Measurements from ENCODE around the gene ARRB1. TPM values are rescaled to one million over a fixed set of nuclear protein-coding genes. Genes with fewer than 3 reads are reported as not detected.
"Not testable (repeated sequence)": the region's sequence is repeated elsewhere in the genome, so short reads cannot be mapped to it uniquely, and the experiment has no call there.

The ARRB1 gene
- polyA plus RNA-seq (2014; cell fraction: cytosol; rRNA removed): 17.8 and 29.7 TPM in 2 replicates
- 11.8 and 30.2 TPM in 2 replicates for polyA plus RNA-seq (2014; cell fraction: nucleus; rRNA removed)

DNA sequence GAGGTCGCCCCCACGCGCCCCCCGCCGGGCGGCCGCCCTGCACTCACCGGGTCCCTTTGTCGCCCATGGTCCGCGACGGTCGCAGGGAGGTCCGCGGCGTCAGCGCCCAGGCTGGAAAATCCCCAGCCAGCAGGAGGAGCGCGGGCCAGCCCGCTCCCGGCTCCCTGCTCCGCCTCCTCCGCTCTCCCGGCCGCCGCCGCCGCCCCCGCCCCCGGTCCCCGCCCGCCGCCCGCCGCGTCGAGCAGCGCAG is at the start of gene ARRB1:
ARRB1 (minus strand) TSS at position 121 of the 250 bp plus-strand sequence; CDS start at position 67, 54 bp downstream.
- no peak for DNase-seq (ENCODE audit: low spot score)

DNA sequence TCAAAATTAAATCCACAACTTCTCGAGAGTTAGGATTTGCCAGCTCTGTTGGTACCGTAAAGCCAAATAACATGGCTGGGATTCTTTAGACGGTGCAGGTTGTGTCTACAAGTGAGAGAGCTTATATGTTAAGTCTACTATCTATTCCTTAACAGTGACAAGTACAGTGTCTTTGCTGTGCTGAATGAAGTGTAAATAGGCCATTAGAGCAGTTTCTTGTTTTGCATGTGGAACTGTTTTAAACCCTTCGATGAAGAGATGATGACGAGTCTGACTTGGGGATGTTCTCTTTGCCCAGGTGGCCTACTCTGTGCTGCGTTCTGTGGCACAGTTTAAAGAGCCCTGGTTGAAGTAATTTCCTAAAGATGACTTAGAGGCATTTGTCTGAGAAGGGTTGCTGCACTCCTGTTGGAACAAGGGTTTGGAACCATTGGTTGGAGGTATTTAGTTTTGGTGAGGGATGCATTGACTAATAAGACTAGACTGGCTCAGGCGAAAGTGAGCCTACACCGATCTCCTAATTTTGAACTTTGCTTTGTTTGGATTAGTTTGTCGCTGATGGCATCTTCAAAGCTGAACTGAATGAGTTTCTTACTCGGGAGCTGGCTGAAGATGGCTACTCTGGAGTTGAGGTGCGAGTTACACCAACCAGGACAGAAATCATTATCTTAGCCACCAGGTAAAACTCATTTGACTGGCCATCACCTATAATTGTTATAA is 48.8 kb upstream of the ARRB1 start:
- DNase-seq (ENCODE audit: low spot score): no peak

DNA sequence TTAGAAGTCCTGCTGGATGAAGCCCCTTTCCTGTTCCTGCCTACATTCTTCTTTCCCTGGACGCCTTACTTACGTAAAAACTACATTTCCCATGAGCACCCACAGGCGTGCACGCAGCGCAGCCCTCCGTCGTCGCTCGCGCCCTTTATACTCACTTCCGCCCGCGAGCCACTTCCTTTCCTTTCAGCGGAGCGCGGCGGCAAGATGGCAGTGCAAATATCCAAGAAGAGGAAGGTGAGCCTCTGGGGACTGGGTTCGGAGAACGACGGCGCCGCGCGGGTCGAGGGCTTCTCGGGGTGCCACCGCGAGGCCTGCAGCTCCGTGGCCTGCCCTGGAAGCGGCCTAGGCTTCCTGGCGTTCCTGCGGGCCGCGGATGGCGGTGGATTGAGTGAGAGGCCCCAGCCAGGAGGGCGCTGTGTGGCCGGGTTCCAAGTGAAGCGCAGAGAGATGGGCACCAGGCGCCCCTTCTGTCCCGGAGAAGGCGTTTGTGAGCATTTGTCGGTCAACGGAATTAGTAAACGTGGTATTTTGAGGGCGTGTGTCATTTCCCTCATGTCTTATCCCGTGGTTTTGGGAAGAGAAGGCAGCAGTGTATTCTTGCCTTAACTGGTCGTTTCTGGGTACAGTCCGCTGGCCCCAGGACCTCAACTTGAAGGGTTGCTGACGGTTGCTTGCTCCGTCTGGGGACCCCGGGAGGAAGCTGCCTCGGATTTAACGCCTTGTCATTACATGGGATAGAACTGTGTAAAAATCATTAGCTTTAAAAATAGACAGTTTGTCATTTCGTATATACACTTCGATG is 48.1 kb upstream of the ARRB1 start, which contains the start of gene RPS3:
RPS3 (plus strand) TSS at position 175 of the 802 bp plus-strand sequence; CDS start at position 205, 30 bp downstream.
- peak; percentile 95 for DNase-seq (ENCODE audit: low spot score)

DNA sequence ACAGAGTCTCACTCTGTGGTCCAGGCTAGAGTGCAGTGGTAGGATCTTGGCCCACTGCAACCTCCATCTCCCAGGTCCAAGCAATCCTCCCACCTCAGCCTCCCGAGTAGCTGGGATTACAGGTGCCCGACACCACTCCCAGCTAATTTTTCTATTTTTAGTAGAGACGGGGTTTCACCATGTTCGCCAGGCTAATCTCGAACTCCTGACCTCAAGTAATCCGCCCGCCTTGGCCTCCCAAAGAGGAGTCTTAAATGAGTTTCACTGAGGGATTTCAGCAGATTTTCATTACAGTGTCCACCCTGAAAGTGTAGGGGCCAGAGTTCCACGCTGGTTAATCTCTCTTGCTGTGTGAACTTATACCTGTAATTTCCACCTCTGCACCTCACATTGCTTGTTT is 47.4 kb upstream of the ARRB1 start:
- no peak for DNase-seq (ENCODE audit: low spot score)

DNA sequence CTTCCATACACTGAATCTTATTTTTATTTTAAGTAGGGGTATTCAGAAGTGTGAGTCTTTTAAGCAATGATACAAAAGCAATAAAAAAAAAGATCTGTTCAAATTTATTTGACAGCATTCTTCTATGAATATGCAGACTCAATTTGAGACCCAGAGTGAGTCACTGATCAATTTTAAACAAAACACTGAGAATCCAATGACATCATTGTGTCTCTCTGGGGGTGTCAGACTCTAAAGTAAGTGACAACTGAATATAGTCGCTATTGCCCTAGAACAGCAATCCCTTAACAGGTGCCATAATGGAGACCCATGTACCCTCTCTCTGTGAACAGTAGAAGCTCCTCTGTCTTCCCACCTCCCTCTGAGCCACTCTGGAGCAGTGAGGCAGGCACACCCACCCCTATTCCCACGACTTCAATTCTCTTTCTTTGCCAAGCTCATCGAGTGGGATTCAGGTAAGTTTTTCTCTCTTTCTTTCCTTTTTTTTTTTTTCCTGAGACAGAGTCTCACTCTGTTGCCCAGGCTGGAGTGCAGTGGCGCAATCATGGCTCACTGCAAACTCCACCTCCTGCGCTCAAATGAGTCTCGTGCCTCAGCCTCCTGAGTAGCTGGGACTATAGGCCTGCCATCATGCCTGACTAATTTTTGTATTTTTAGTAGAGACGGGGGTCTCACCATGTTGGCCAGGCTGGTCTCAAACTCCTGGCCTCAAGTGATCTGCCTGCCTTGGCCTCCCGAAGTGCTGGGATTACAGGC is 42.8 kb upstream of the ARRB1 start:
- DNase-seq (ENCODE audit: low spot score): no peak

DNA sequence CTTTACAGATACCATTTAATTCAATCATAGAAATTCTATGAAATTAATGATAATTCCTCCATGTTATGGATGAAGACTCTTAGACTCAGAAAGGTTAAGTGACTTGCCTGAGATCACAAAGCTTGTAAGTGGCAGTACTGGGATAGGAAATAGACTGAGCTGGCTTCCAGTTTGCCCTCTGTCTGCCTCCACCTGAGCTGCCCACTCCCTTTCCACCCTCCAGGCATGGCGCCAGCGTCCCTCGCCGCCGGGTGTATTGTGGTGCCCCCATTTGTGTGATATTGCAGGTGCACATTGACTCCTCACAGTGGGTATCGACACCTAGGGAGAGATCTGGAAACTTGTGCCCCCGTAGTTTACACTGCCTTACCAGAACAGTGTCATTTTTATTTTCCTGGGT is 38.5 kb upstream of the ARRB1 start:
- DNase-seq (ENCODE audit: low spot score): no peak

DNA sequence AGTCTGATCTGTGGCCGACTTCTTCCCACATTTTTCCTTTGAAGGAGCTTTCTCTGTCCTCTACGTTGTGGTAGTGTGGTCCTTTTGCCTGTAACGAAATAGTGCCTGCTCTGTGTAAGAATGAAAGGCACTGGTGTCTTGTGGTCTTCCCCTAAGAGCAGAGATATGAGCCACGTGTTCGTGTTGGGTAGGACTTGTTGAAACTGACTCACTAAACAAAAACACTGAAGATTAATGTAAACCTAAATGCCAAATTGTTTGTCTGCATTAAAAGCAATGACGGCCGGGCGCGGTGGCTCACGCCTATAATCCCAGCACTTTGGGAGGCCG is 37.8 kb upstream of the ARRB1 start:
- no peak for DNase-seq (ENCODE audit: low spot score)

DNA sequence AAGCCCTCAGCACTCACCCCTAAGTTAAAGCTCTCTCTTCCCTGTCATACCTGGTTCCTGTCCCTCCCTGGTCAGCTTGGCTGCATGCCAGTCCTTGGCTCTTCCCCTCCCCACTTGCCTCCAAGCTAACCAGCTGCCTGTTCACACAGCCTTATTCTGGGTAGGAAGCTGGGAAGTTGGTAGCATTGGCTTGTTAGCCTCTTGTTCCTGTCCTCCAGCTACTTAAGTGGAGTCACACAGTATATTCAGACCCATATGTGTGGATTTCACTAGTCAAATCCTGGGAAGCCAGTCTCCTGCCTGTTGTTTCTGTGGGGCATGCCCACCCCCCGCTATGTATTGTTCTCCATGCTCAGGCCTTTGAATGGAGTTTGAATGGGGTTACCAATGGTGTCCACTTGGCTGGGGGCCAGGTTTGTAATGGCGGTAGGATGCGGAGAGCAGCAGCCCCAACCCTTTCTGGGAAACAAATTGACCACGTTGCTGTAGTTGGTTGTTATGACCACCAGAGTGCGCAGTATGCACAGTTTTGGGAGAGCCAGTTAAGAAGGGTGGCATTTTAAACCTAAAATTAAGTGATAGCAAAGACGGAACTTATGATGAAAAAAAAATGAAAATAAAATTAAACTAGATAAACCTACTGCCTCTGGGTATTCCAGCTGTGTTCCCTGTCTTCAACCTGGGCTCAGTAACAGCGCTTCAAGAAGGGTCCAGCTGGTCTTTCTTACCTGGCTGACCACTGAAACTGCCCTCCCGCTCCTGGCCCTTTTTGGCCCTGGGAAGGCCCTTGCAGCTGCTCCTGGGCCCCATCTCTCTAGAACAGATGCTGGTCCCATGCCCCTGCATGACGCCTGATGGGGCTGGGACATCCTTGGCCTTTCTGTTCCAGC is 37.2 kb upstream of the ARRB1 start:
- DNase-seq (ENCODE audit: low spot score): peak; percentile 81

DNA sequence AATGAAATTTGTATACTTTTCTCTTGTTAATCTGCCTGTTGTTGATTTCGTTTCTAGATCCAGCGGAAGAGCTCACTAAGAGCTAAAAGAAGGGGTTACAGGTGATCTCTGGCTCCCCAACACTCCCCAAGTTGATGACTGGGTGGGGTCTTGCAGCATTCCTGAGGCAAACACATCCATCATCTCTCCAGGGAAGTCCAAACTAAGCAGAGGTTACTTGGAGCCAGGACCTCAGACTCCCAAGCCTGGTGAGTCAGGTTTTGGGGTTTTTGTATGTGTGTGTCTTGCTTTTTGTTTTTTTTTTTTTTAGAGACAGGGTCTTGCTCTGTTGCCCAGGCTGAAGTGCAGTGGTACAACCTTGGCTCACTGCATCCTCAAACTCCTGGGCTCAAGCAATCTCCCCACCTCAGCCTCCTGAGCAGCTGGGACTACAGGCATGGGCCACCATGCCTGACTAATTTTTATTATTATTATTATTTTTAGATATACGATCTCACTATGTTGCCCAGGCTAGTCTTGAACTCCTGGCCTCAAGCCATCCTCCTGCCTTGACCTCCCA is 36.4 kb upstream of the ARRB1 start:
- DNase-seq (ENCODE audit: low spot score): no peak

DNA sequence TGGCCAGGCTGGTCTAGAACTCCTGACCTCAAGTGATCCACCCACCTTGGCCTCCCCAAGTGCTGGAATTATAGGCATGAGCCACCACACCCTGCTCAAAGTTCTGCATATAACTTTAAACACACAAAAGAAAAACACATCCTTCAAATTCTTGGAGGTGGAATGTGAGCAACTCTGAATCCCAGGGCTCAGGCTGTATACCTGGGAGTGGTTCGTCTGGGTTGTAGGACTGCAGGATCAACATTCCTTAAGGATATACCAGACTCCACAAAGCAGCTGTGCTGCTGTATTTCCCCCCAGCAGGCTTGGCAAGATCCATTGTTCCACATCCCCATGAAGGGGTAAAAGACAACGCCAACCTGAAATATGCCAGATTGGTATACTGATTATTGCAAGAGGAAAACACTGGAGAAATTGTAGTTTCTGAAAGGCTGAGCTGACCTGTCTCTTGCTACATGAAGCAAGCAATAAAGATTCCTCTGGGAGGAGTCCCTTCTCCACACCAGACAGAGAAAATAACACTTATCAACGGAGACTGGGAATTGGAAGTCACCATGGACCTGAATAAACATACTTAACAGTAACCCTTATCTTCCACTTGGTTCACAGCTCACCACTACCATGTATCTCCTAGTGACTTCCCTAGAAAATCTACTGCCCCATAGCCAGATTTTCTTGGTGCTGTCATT is 35.6 kb upstream of the ARRB1 start:
- DNase-seq (ENCODE audit: low spot score): no peak

DNA sequence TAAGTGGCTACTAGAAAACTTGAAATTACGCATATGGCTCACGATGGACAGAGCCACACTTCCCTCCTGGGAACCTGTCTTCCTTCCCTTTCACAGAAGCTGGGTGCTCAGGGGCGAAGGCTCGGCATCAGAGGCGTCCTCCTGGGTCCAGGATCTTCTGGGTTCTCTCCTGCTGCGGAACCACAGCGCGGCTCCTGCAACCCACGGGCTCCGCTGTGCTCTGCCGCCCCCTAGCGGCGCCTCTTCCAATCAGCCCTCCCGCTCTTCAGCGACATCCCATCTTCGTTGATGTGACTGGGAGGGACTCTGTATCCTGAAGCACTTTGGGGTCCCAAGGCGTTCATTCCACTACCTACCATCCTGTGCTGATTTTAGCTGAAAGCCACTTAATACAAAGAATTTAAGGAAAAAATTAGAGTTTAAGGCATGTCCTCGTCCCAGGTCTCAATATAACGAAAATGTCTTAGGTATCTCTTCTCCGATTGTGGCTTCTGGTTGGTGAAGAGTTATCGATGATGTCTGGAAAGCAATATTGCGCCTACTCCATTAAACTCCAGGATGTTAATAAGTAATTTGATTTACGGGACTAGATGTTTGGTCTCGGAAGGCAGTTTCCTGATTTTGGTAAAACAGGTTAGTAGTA is 33.1 kb upstream of the ARRB1 start:
- peak; percentile 74 for DNase-seq (ENCODE audit: low spot score)

DNA sequence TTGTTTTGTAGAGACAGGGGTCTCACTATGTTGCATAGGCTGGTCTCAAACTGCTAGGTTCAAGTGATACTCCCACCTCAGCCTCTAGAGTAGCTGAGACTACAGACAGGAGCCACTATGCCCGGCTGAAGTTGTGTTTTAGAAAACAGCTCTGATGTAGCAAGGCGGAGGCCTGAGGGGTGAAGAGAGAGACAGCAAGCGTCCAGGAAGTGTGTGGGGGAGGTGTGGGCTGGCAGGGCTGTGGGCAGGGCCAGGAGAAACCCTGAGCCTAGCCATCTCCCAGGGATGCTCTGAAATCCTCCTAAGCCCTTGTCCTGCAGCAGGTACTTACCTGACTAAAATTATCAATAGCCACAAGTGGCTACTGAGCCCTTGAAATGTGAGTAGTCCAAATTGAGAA is 31.8 kb upstream of the ARRB1 start:
- no peak for DNase-seq (ENCODE audit: low spot score)

DNA sequence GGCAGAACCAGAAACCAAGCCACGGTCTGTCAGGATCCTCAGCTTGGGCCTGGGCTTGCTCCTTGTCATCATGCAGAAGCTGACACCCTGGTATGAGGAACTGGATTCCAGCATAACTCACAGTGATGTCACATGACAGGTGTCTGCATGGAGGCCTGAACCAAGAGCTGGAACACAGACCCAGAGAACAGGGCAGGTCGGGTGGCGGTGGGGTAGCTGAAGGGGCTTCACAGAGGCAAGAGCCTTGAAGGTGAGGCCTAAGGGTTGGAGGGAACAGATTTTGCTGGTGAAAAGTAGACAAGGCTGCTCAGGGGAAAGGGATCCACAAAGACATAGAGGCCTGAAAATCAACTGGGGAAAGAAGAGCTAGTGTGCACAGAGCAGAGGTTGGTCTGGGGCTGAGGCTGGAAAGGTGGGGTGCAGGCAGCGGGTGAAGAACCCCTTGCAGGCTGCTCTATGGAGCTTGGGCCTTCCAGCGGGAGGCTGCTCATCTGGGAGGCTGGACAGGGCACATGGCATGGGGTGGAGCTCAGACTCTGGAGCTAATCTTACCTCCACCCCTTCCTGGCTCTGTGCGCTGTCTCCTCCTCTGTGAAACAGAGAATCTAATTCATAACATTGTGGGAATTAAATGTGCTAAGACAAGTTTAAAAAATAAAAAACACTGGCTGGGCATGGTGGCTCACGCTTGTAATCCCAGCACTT is 29.4 kb upstream of the ARRB1 start:
- peak; percentile 45 for DNase-seq (ENCODE audit: low spot score)

DNA sequence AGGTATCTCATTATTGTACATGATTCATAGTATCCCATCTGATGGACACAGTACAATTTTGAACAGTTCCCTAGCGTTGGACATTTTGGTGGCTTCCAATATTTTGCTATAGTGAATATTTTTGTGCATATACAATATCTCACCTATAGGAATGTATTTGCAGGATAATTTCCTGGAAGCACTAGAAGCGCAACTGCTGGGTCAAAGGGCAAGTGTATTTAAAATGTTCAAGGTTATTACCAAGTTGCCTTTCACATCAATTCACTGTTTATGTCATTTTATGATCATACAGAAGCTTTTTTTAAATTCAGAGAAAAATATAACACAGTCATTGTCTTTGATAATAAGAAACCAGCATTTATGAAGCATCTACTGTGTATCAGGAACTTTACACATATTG is 28.8 kb upstream of the ARRB1 start:
- no peak for DNase-seq (ENCODE audit: low spot score)

DNA sequence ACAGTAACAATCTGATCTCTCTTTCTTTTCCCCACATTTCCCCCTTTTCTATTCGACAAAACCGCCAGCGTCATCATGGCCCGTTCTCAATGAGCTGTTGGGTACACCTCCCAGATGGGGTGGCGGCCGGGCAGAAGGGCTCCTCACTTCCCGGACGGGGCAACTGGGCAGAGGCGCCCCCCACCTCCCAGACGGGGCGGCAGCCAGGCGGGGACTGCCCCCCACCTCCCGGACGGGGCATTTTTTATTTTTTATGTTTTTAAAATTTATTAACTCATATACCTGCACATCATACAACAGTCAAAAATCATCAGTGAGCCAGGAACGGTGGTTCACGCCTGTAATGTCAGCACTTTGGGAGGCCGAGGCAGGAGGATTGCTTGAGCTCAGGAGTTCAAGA is 27.3 kb upstream of the ARRB1 start:
- DNase-seq (ENCODE audit: low spot score): not testable (repeated sequence)

DNA sequence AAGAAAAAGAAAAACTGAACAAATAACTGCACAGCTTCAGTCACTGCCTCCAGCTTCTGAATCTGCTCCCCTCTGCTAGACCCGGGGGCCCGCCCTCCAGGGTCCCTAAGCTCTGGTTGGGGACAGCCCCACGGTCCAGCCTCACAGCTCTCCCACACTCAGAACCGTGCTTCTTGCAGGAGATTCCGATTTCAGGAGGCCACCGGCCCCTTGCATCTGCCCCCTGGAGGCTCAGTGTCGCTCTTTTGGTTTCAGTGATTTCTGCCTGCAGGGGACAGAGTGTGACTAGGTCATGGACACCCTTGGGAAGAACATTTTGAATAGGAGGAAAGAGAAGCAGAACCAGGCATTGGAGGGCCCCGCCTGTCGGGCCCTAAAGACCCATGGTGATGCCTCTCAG is 24.7 kb upstream of the ARRB1 start:
- no peak for DNase-seq (ENCODE audit: low spot score)

DNA sequence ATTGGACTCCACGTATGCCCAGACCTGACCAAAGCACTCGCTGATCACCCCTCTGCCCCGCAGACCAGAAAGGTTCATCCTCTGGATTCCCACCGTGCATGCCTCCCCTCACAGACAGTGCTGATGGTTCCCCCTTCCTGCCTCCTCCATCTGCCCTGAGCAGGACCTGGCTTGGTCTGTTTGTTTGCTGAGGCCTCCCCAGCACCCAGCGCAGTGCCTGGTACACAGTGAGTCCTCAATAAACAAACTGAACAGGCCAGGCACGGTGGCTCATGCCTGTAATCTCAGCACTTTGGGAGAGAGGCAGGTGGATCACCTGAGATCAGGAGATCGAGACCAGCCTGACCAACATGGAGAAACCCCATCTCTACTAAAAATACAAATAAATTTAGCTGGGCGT is 24.2 kb upstream of the ARRB1 start:
- DNase-seq (ENCODE audit: low spot score): no peak

DNA sequence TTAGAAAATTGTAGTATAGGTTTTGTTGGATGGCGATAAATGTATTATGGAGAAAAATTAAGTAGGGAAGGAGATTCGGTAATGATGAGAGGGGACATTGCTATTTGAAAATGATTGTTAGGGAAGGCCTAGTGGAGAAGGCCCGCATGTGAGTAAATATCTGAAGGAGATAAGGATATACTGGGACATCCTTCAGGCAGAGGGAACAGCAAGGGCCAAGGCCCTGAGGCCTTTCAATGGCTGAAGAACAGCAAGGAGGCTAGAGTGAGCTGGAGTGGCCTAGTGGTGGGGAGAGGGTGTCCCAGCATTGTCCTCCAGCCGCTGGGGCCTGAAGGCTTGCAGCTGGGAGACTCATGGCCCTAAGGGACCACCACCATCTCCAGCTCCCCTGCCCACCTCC is 23.2 kb upstream of the ARRB1 start:
- no peak for DNase-seq (ENCODE audit: low spot score)

DNA sequence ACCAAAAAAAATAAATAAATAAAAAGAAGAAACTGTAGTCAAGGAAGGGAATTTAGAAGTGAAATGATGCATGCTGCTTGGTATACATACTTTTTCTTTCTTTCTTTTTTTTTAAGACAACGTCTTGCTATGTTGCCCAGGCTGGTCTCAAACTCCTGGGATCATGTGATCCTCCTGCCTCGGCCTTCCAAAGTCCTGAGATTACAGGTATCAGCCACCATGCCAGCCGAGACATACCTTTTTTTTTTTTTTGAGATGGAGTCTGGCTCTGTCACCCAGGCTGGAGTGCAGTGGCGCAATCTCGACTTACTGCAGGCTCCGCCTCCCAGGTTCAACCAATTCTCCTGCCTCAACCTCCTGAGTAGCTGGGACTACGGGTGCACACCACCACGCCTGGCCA is 21.7 kb upstream of the ARRB1 start:
- no peak for DNase-seq (ENCODE audit: low spot score)

Data from SK-N-DZ (cell line).